Eye (tissue), 1 donor: ENCODE results near the gene STX4.
"Not testable (repeated sequence)": the region's sequence is repeated elsewhere in the genome, so short reads cannot be mapped to it uniquely, and the experiment has no call there.

Experiments used
- DNase-seq: peaks from one replicate; pipeline ENCODE4 v3.0.0-alpha.2; 2015

The STX4 gene

GRCh38 chr16:30998852-30999761 lies 34.3 kb upstream of the STX4 start:
- no peak for DNase-seq

GRCh38 chr16:31000671-31001382 lies 32.5 kb upstream of the STX4 start:
- no peak for DNase-seq

GRCh38 chr16:31001507-31002249 lies 31.7 kb upstream of the STX4 start:
- no peak for DNase-seq

GRCh38 chr16:31002250-31002700 lies 31.1 kb upstream of the STX4 start:
- DNase-seq, result peak; percentile 31

GRCh38 chr16:31002862-31003341 lies 30.5 kb upstream of the STX4 start:
- no peak for DNase-seq

GRCh38 chr16:31003744-31004143 lies 29.6 kb upstream of the STX4 start:
- no peak for DNase-seq

- DNase-seq, result no peak
Observed at GRCh38 chr16:31004658-31005057, 28.7 kb upstream of the STX4 start.

- DNase-seq, result no peak
Observed at GRCh38 chr16:31005350-31006085, 27.8 kb upstream of the STX4 start.

GRCh38 chr16:31006086-31006385 lies 27.3 kb upstream of the STX4 start:
- no peak for DNase-seq

- no peak for DNase-seq
Observed at GRCh38 chr16:31006589-31006988, 26.8 kb upstream of the STX4 start.

GRCh38 chr16:31007684-31008083 lies 25.7 kb upstream of the STX4 start:
- no peak for DNase-seq

- no peak for DNase-seq
Observed at GRCh38 chr16:31008149-31008548, 25.2 kb upstream of the STX4 start.

GRCh38 chr16:31008551-31008950 lies 24.8 kb upstream of the STX4 start:
- DNase-seq, result no peak

- no peak for DNase-seq
Observed at GRCh38 chr16:31009120-31009519, 24.2 kb upstream of the STX4 start.

GRCh38 chr16:31009894-31010584 lies 23.3 kb upstream of the STX4 start:
- DNase-seq, result peak; percentile 26

- peak; percentile 88 for DNase-seq
Observed at GRCh38 chr16:31010585-31011325, 22.6 kb upstream of the STX4 start, which contains the start of gene STX1B. TSS of gene STX1B (minus strand) at chr16:31010638. CDS start at chr16:31010396, 242 bp downstream.

GRCh38 chr16:31011815-31012214 lies 21.5 kb upstream of the STX4 start:
- DNase-seq, result not testable (repeated sequence)

- not testable (repeated sequence) for DNase-seq
Observed at GRCh38 chr16:31013292-31013691, 20.1 kb upstream of the STX4 start.

- DNase-seq, result no peak
Observed at GRCh38 chr16:31016018-31016417, 17.3 kb upstream of the STX4 start.

- DNase-seq, result not testable (repeated sequence)
Observed at GRCh38 chr16:31017756-31018155, 15.6 kb upstream of the STX4 start.

- no peak for DNase-seq
Observed at GRCh38 chr16:31020536-31020935, 12.8 kb upstream of the STX4 start.
